Measurements from ENCODE around the gene NFE2L2. TPM values are rescaled to one million over a fixed set of nuclear protein-coding genes. Genes with fewer than 3 reads are reported as not detected.

The NFE2L2 gene
- total RNA-seq, 4 donors from 2014 or later, result 33.0 to 93.3 (median 59.1) TPM

GRCh38 chr2:177265824-177266817, 1.6 kb upstream of the NFE2L2 start:
- Histone ChIP-seq H3K4me1 (peaks cover 32 to 37% of the 10 kb centered on the region in 2 donors), H3K27me3 (no peaks in the 10 kb centered on the region), H3K9me3 (no peaks in the 10 kb centered on the region), H3K4me3 (peak overlapping the region; percentile 86 to 99 (median 96)), H3K27ac (peak overlapping the region; percentile 99 to 100 (median 100)), H3K36me3 (no peaks in the 10 kb centered on the region)
- DNase-seq (no peak), ATAC-seq (no peak)
- intact Hi-C loops (cut with DNase I; ENCODE audit: low total_unique reads), result loop anchor here (2.0 to 10.0 kb wide), 2 partner anchors 31 to 129 kb away; partner anchors contain the start of gene AGPS
- no peak for TF ChIP-seq POLR2A (IDR thresholded peaks at IDR 0.05)
- TF ChIP-seq, protein P1, sequence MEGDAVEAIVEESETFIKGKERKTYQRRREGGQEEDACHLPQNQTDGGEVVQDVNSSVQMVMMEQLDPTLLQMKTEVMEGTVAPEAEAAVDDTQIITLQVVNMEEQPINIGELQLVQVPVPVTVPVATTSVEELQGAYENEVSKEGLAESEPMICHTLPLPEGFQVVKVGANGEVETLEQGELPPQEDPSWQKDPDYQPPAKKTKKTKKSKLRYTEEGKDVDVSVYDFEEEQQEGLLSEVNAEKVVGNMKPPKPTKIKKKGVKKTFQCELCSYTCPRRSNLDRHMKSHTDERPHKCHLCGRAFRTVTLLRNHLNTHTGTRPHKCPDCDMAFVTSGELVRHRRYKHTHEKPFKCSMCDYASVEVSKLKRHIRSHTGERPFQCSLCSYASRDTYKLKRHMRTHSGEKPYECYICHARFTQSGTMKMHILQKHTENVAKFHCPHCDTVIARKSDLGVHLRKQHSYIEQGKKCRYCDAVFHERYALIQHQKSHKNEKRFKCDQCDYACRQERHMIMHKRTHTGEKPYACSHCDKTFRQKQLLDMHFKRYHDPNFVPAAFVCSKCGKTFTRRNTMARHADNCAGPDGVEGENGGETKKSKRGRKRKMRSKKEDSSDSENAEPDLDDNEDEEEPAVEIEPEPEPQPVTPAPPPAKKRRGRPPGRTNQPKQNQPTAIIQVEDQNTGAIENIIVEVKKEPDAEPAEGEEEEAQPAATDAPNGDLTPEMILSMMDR (IDR thresholded peaks at IDR 0.05 in 4 of 5, conservative IDR thresholded peaks at IDR 0.05 in 1 of 5), result no peak
- in situ Hi-C loops (cut with MboI; ENCODE audit: low sequenced_read_pairs in 4 of 4), result loop anchor here in 2 of 4 donors (5.0 to 10.0 kb wide), 3 partner anchors 51 to 101 kb away; partner anchors contain the start of gene HNRNPA3 (in 1 of the 2)

DNA sequence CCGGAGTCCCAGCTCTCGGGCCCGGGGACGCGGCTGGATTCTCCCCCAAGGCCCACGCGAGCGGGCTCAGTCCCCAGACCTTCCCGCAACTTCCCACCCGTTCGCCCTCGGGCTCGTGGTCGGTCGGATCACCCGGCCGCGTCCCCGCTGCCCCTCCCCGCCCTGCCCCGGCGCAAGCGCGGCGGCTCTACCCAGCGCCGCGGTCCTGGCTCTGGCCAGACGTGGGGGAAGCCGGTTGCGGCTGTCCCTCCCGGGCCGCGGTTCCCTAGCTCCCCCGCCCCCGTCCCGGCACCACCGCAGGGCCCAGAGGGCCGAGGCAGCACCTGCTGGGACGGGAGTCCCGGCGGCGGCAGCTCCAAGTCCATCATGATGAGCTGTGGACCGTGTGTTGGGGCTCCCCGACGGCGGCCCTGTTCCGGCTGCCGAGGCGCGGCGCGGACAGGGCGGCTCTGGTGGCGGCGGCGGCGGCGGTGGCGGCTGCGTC, 276 bp downstream of the NFE2L2 start:
- Histone ChIP-seq H3K4me3 (peak overlapping the region; percentile 86 to 99 (median 96)), H3K9me3 (no peaks in the 10 kb centered on the region), H3K27ac (peak overlapping the region; percentile 99 to 100 (median 100)), H3K27me3 (no peaks in the 10 kb centered on the region), H3K36me3 (no peaks in the 10 kb centered on the region), H3K4me1 (peaks cover 48% of the 10 kb centered on the region in 2 donors)
- ATAC-seq, result peak; percentile 22 to 38
- in situ Hi-C loops (cut with MboI; ENCODE audit: low sequenced_read_pairs in 4 of 4), result loop anchor here in 3 of 4 donors (5.0 to 10.0 kb wide), 3 partner anchors 49 to 99 kb away; partner anchors contain the start of gene HNRNPA3 (in 3 of the 3)
- TF ChIP-seq, protein P1 (IDR thresholded peaks at IDR 0.05 in 4 of 5, conservative IDR thresholded peaks at IDR 0.05 in 1 of 5), result no peak
- no peak for TF ChIP-seq POLR2A (IDR thresholded peaks at IDR 0.05)
- intact Hi-C loops (cut with DNase I; ENCODE audit: low total_unique reads), result loop anchor here (1.0 to 10.0 kb wide), 4 partner anchors 33 to 153 kb away; partner anchors contain the start of gene AGPS
- DNase-seq, result no peak

GRCh38 chr2:177263451-177264208, 897 bp downstream of the NFE2L2 start:
- H3K27ac ChIP-seq, result peak overlapping the region; percentile 99 to 100 (median 100)
- H3K36me3 ChIP-seq, result no peaks in the 10 kb centered on the region
- in situ Hi-C loops (cut with MboI; ENCODE audit: low sequenced_read_pairs in 4 of 4) (loop anchor here in 3 of 4 donors (5.0 to 10.0 kb wide), 3 partner anchors 49 to 99 kb away; partner anchors contain the start of gene HNRNPA3 (in 3 of the 3)), intact Hi-C loops (cut with DNase I; ENCODE audit: low total_unique reads) (loop anchor here (1.0 to 10.0 kb wide), 9 partner anchors 11 to 154 kb away; partner anchors contain the start of genes AGPS and HNRNPA3)
- H3K4me3 ChIP-seq, result peak overlapping the region; percentile 86 to 99 (median 96)
- H3K4me1 ChIP-seq, result peaks cover 54% of the 10 kb centered on the region in 2 donors
- H3K27me3 ChIP-seq, result no peaks in the 10 kb centered on the region
- DNase-seq, result peak; percentile 98 to 99
- ATAC-seq, result peak; percentile 71
- no peaks in the 10 kb centered on the region for H3K9me3 ChIP-seq
- TF ChIP-seq, protein P1 (IDR thresholded peaks at IDR 0.05 in 4 of 5, conservative IDR thresholded peaks at IDR 0.05 in 1 of 5), result peak; percentile 86 to 98 (median 92)
- peak; percentile 69 to 85 for TF ChIP-seq POLR2A (IDR thresholded peaks at IDR 0.05)

- Histone ChIP-seq H3K27me3 (no peaks in the 10 kb centered on the region), H3K27ac (peak overlapping the region; percentile 99 to 100 (median 100)), H3K4me3 (peak overlapping the region; percentile 73 to 99 (median 90)), H3K4me1 (peaks cover 60% of the 10 kb centered on the region in 2 donors), H3K9me3 (no peaks in the 10 kb centered on the region), H3K36me3 (no peaks in the 10 kb centered on the region)
- in situ Hi-C loops (cut with MboI; ENCODE audit: low sequenced_read_pairs in 4 of 4), result loop anchor here in 3 of 4 donors (5.0 to 10.0 kb wide), 3 partner anchors 48 to 98 kb away; partner anchors contain the start of gene HNRNPA3 (in 3 of the 3)
- intact Hi-C loops (cut with DNase I; ENCODE audit: low total_unique reads), result loop anchor here (1.0 to 10.0 kb wide), 7 partner anchors 11 to 154 kb away; partner anchors contain the start of genes AGPS and HNRNPA3
- TF ChIP-seq POLR2A (IDR thresholded peaks at IDR 0.05), result no peak
- TF ChIP-seq, protein P1 (IDR thresholded peaks at IDR 0.05 in 4 of 5, conservative IDR thresholded peaks at IDR 0.05 in 1 of 5), result no peak
- DNase-seq (no peak), ATAC-seq (no peak)
Measured at GRCh38 chr2:177262958-177263450, 1.5 kb downstream of the NFE2L2 start.

All from gastrocnemius medialis (tissue), 4 donors.